ENCODE data around the gene ESR1. TPM values are rescaled to one million over a fixed set of nuclear protein-coding genes. Genes with fewer than 3 reads are reported as not detected.

The ESR1 gene
- total and polyA plus RNA-seq, 7 experiments from 2014 or later = 0.59 to 5.2 (median 2.8) TPM

GRCh38 chr6:152146385-152146784 is 338.9 kb downstream of the ESR1 start:
- H3K4me1 ChIP-seq (ENCODE audit: control insufficient read depth in 2 of 2, insufficient read depth in 2 of 2, low read length in 2 of 2) = no peaks in the 10 kb centered on the region
- no peak for ATAC-seq
- Mint-ChIP-seq H3K36me3 (peaks cover 17 to 66% (median 46%) of the 10 kb centered on the region in 5 donors), H3K4me1 (peaks cover 0 to 12% (median 0%) of the 10 kb centered on the region in 7 donors), H3K4me3 (no peak overlapping the region), H3K27me3 (no peaks in the 10 kb centered on the region), H3K9me3 (no peaks in the 10 kb centered on the region), H3K27ac (peak overlapping the region in 4 of 9 donors; percentile 21 to 81 (median 47))
- H3K9me3 ChIP-seq (ENCODE audit: control insufficient read depth in 2 of 3, low read length in 3 of 3) = no peaks in the 10 kb centered on the region
- no peak overlapping the region for H3K27ac ChIP-seq (ENCODE audit: low read depth, low read length)
- H3K36me3 ChIP-seq (ENCODE audit: control insufficient read depth in 2 of 3, insufficient read depth in 3 of 3, low read length in 3 of 3) = peaks cover 32 to 90% (median 49%) of the 10 kb centered on the region in 3 experiments
- intact Hi-C loops (cut with micrococcal nuclease) = no loop called here
- ChIA-PET POLR2A (no interaction called here), CTCF (interaction anchor here (1.3 kb wide), 1 partner anchor 20 kb away, joined by 3 read pairs; no protein-coding TSS in a partner anchor)
- no peaks in the 10 kb centered on the region for H3K27me3 ChIP-seq (ENCODE audit: control insufficient read depth in 2 of 2, insufficient read depth in 2 of 2, low read length in 2 of 2)
- no peak overlapping the region for H3K4me3 ChIP-seq (ENCODE audit: low read length)
- no peak for DNase-seq

GRCh38 chr6:152147269-152147668 is 339.8 kb downstream of the ESR1 start:
- CTCF ChIA-PET = no interaction called here
- DNase-seq (no peak), ATAC-seq (no peak)
- H3K4me3 ChIP-seq (ENCODE audit: low read length) = no peak overlapping the region
- H3K9me3 Mint-ChIP-seq = no peaks in the 10 kb centered on the region
- peaks cover 17 to 74% (median 51%) of the 10 kb centered on the region in 5 donors for H3K36me3 Mint-ChIP-seq
- H3K27me3 ChIP-seq (ENCODE audit: control insufficient read depth in 2 of 2, insufficient read depth in 2 of 2, low read length in 2 of 2) = no peaks in the 10 kb centered on the region
- H3K4me1 ChIP-seq (ENCODE audit: control insufficient read depth in 2 of 2, insufficient read depth in 2 of 2, low read length in 2 of 2) = no peaks in the 10 kb centered on the region
- H3K4me1 Mint-ChIP-seq = peaks cover 0 to 12% (median 0%) of the 10 kb centered on the region in 7 donors
- H3K9me3 ChIP-seq (ENCODE audit: control insufficient read depth in 2 of 3, low read length in 3 of 3) = no peaks in the 10 kb centered on the region
- peaks cover 40 to 91% (median 57%) of the 10 kb centered on the region in 3 experiments for H3K36me3 ChIP-seq (ENCODE audit: control insufficient read depth in 2 of 3, insufficient read depth in 3 of 3, low read length in 3 of 3)
- intact Hi-C loops (cut with micrococcal nuclease) = no loop called here
- no peaks in the 10 kb centered on the region for H3K27me3 Mint-ChIP-seq
- H3K27ac ChIP-seq (ENCODE audit: low read depth, low read length) = no peak overlapping the region
- peak overlapping the region in 7 of 9 donors; percentile 19 to 81 (median 52) for H3K27ac Mint-ChIP-seq
- POLR2A ChIA-PET = no interaction called here
- H3K4me3 Mint-ChIP-seq = no peak overlapping the region

- H3K27ac ChIP-seq (ENCODE audit: low read depth, low read length) = no peak overlapping the region
- intact Hi-C loops (cut with micrococcal nuclease) = no loop called here
- Mint-ChIP-seq H3K4me3 (no peak overlapping the region), H3K27me3 (no peaks in the 10 kb centered on the region), H3K27ac (peak overlapping the region in 1 of 9 donors; percentile 34), H3K36me3 (peaks cover 17 to 71% (median 50%) of the 10 kb centered on the region in 5 donors), H3K9me3 (no peaks in the 10 kb centered on the region), H3K4me1 (peaks cover 0 to 12% (median 0%) of the 10 kb centered on the region in 7 donors)
- no peaks in the 10 kb centered on the region for H3K27me3 ChIP-seq (ENCODE audit: control insufficient read depth in 2 of 2, insufficient read depth in 2 of 2, low read length in 2 of 2)
- DNase-seq = no peak
- ATAC-seq = no peak
- no peaks in the 10 kb centered on the region for H3K9me3 ChIP-seq (ENCODE audit: control insufficient read depth in 2 of 3, low read length in 3 of 3)
- ChIA-PET CTCF (no interaction called here), POLR2A (interaction anchor here (1.5 kb wide), 2 partner anchors 19 to 36 kb away, joined by 3 to 6 read pairs; no protein-coding TSS in a partner anchor)
- no peaks in the 10 kb centered on the region for H3K4me1 ChIP-seq (ENCODE audit: control insufficient read depth in 2 of 2, insufficient read depth in 2 of 2, low read length in 2 of 2)
- H3K4me3 ChIP-seq (ENCODE audit: low read length) = no peak overlapping the region
- H3K36me3 ChIP-seq (ENCODE audit: control insufficient read depth in 2 of 3, insufficient read depth in 3 of 3, low read length in 3 of 3) = peaks cover 49 to 95% (median 57%) of the 10 kb centered on the region in 3 experiments
These were observed 340.9 kb downstream of the ESR1 start for GRCh38 chr6:152148412-152148811.

GRCh38 chr6:152150196-152150595 is 342.7 kb downstream of the ESR1 start:
- ChIA-PET POLR2A (no interaction called here), CTCF (no interaction called here)
- H3K36me3 ChIP-seq (ENCODE audit: control insufficient read depth in 2 of 3, insufficient read depth in 3 of 3, low read length in 3 of 3) = peaks cover 65 to 95% (median 67%) of the 10 kb centered on the region in 3 experiments
- Mint-ChIP-seq H3K4me1 (peaks cover 0 to 12% (median 0%) of the 10 kb centered on the region in 7 donors), H3K27me3 (no peaks in the 10 kb centered on the region), H3K4me3 (no peak overlapping the region), H3K27ac (peak overlapping the region in 7 of 9 donors; percentile 12 to 87 (median 75)), H3K36me3 (peaks cover 14 to 64% (median 40%) of the 10 kb centered on the region in 5 donors), H3K9me3 (no peaks in the 10 kb centered on the region)
- H3K4me1 ChIP-seq (ENCODE audit: control insufficient read depth in 2 of 2, insufficient read depth in 2 of 2, low read length in 2 of 2) = no peaks in the 10 kb centered on the region
- H3K27me3 ChIP-seq (ENCODE audit: control insufficient read depth in 2 of 2, insufficient read depth in 2 of 2, low read length in 2 of 2) = no peaks in the 10 kb centered on the region
- intact Hi-C loops (cut with micrococcal nuclease) = no loop called here
- no peaks in the 10 kb centered on the region for H3K9me3 ChIP-seq (ENCODE audit: control insufficient read depth in 2 of 3, low read length in 3 of 3)
- H3K27ac ChIP-seq (ENCODE audit: low read depth, low read length) = no peak overlapping the region
- no peak for ATAC-seq
- no peak overlapping the region for H3K4me3 ChIP-seq (ENCODE audit: low read length)
- DNase-seq = no peak

GRCh38 chr6:152151920-152152319 is 344.4 kb downstream of the ESR1 start:
- ATAC-seq (peak; percentile 48), DNase-seq (no peak)
- Mint-ChIP-seq H3K27me3 (no peaks in the 10 kb centered on the region), H3K27ac (peak overlapping the region in 8 of 9 donors; percentile 3 to 87 (median 68)), H3K9me3 (no peaks in the 10 kb centered on the region), H3K36me3 (peaks cover 8 to 63% (median 34%) of the 10 kb centered on the region in 5 donors), H3K4me3 (no peak overlapping the region), H3K4me1 (peaks cover 0 to 8% (median 0%) of the 10 kb centered on the region in 7 donors)
- no peaks in the 10 kb centered on the region for H3K27me3 ChIP-seq (ENCODE audit: control insufficient read depth in 2 of 2, insufficient read depth in 2 of 2, low read length in 2 of 2)
- no peak overlapping the region for H3K27ac ChIP-seq (ENCODE audit: low read depth, low read length)
- CTCF ChIA-PET = interaction anchor here (1.1 kb wide), 1 partner anchor 16 kb away, joined by 3 read pairs; no protein-coding TSS in a partner anchor
- H3K4me3 ChIP-seq (ENCODE audit: low read length) = no peak overlapping the region
- H3K4me1 ChIP-seq (ENCODE audit: control insufficient read depth in 2 of 2, insufficient read depth in 2 of 2, low read length in 2 of 2) = no peaks in the 10 kb centered on the region
- intact Hi-C loops (cut with micrococcal nuclease) = loop anchor here in 1 of 2 donors (2.0 kb wide), 1 partner anchor 19 kb away; no protein-coding TSS in a partner anchor
- H3K36me3 ChIP-seq (ENCODE audit: control insufficient read depth in 2 of 3, insufficient read depth in 3 of 3, low read length in 3 of 3) = peaks cover 57 to 96% (median 71%) of the 10 kb centered on the region in 3 experiments
- no peaks in the 10 kb centered on the region for H3K9me3 ChIP-seq (ENCODE audit: control insufficient read depth in 2 of 3, low read length in 3 of 3)
- POLR2A ChIA-PET = interaction anchor here (1.9 kb wide), 1 partner anchor 33 kb away, joined by 7 read pairs; no protein-coding TSS in a partner anchor

GRCh38 chr6:152154559-152155356 is 347.3 kb downstream of the ESR1 start:
- Mint-ChIP-seq H3K27ac (peak overlapping the region in 2 of 9 donors; percentile 37 to 70), H3K36me3 (peaks cover 0 to 56% (median 32%) of the 10 kb centered on the region in 5 donors), H3K4me3 (no peak overlapping the region), H3K27me3 (no peaks in the 10 kb centered on the region), H3K4me1 (peaks cover 0 to 4% (median 0%) of the 10 kb centered on the region in 7 donors), H3K9me3 (no peaks in the 10 kb centered on the region)
- Histone ChIP-seq H3K36me3 (ENCODE audit: control insufficient read depth in 2 of 3, insufficient read depth in 3 of 3, low read length in 3 of 3) (peaks cover 40 to 89% (median 55%) of the 10 kb centered on the region in 3 experiments), H3K4me1 (ENCODE audit: control insufficient read depth in 2 of 2, insufficient read depth in 2 of 2, low read length in 2 of 2) (no peaks in the 10 kb centered on the region), H3K4me3 (ENCODE audit: low read length) (no peak overlapping the region), H3K9me3 (ENCODE audit: control insufficient read depth in 2 of 3, low read length in 3 of 3) (no peaks in the 10 kb centered on the region), H3K27ac (ENCODE audit: low read depth, low read length) (no peak overlapping the region), H3K27me3 (ENCODE audit: control insufficient read depth in 2 of 2, insufficient read depth in 2 of 2, low read length in 2 of 2) (no peaks in the 10 kb centered on the region)
- POLR2A ChIA-PET = interaction anchor here (0.6 to 1.3 kb wide), 2 partner anchors 28 to 56 kb away, joined by 3 to 4 read pairs; no protein-coding TSS in a partner anchor
- intact Hi-C loops (cut with micrococcal nuclease) = no loop called here
- ATAC-seq (no peak), DNase-seq (no peak)
- CTCF ChIA-PET = no interaction called here

Measured in naive thymus-derived CD4-positive, alpha-beta T cell (primary cell).